H9 (cell line): ENCODE measurements around the gene NECAB2. TPM values are rescaled to one million over a fixed set of nuclear protein-coding genes. Genes with fewer than 3 reads are reported as not detected.

Experiments
- DNase-seq: peaks from one replicate; pipeline ENCODE4 v3.0.0-alpha.2; 2017
- H2AFZ ChIP-seq: one replicate; pipeline ENCODE4 v1.6.1; 2013; ENCODE audit warnings: mild to moderate bottlenecking, low read length, control low read depth, moderate library complexity
- H2AK5ac ChIP-seq: 2 replicates; pipeline ENCODE4 v1.6.1; 2013; ENCODE audit warnings: low read length, control low read depth, mixed read lengths; ENCODE audit not compliant: insufficient read length
- H2BK120ac ChIP-seq: one replicate; pipeline ENCODE4 v1.6.1; 2013; ENCODE audit warnings: low read depth, mild to moderate bottlenecking, low read length, control low read depth, inconsistent platforms; ENCODE audit not compliant: poor library complexity, severe bottlenecking
- H2BK12ac ChIP-seq: 2 replicates; pipeline ENCODE4 v1.6.1; 2013; ENCODE audit warnings: low read length, control low read depth, mixed read lengths, low read depth; ENCODE audit not compliant: insufficient read length
- H2BK15ac ChIP-seq: 2 replicates; pipeline ENCODE4 v1.6.1; 2013; ENCODE audit warnings: low read depth, low read length, control low read depth
- H2BK20ac ChIP-seq: one replicate; pipeline ENCODE4 v1.6.1; 2013; ENCODE audit warnings: low read depth, mild to moderate bottlenecking, low read length, control low read depth, inconsistent platforms; ENCODE audit not compliant: poor library complexity, severe bottlenecking
- H2BK5ac ChIP-seq: 2 replicates; pipeline ENCODE4 v1.6.1; 2013; ENCODE audit warnings: low read length, control low read depth, mixed read lengths; ENCODE audit not compliant: insufficient read length
- H3K14ac ChIP-seq: 2 replicates; pipeline ENCODE4 v1.6.1; 2013; ENCODE audit warnings: low read length, control low read depth; ENCODE audit not compliant: insufficient read depth
- H3K18ac ChIP-seq: 2 replicates; pipeline ENCODE4 v1.6.1; 2013; ENCODE audit warnings: low read depth, mild to moderate bottlenecking, mixed read lengths, low read length, control low read depth; ENCODE audit not compliant: insufficient read length
- H3K23ac ChIP-seq: 2 replicates; pipeline ENCODE4 v1.6.1; 2013; ENCODE audit warnings: low read length, control low read depth, mixed read lengths, low read depth; ENCODE audit not compliant: insufficient read length
- H3K23me2 ChIP-seq: 2 replicates; pipeline ENCODE4 v1.6.1; 2013; ENCODE audit warnings: low read depth, mild to moderate bottlenecking, mixed read lengths, low read length, control low read depth; ENCODE audit not compliant: insufficient read length, poor library complexity, severe bottlenecking
- H3K27ac ChIP-seq: 2 replicates; pipeline ENCODE4 v1.5.1; 2013; ENCODE audit warnings: low read length, control low read depth, mixed read lengths, low read depth; ENCODE audit not compliant: insufficient read length
- H3K27me3 ChIP-seq: 2 replicates; pipeline ENCODE4 v1.6.1; 2013; ENCODE audit warnings: low read length, control low read depth, inconsistent platforms; ENCODE audit not compliant: insufficient read depth
- H3K4ac ChIP-seq: 2 replicates; pipeline ENCODE4 v1.6.1; 2013; ENCODE audit warnings: low read depth, mild to moderate bottlenecking, control low read depth, inconsistent platforms, low read length, moderate library complexity
- H3K4me1 ChIP-seq: 2 replicates; pipeline ENCODE4 v1.6.1; 2013; ENCODE audit warnings: low read length, control low read depth, inconsistent platforms; ENCODE audit not compliant: insufficient read depth
- H3K4me2 ChIP-seq: 2 replicates; pipeline ENCODE4 v1.6.1; 2013; ENCODE audit warnings: low read length, control low read depth, mixed read lengths; ENCODE audit not compliant: insufficient read length, insufficient read depth
- H3K56ac ChIP-seq: 2 replicates; pipeline ENCODE4 v1.6.1; 2013; ENCODE audit warnings: low read depth, mild to moderate bottlenecking, mixed read lengths, low read length, control low read depth; ENCODE audit not compliant: insufficient read length
- H3K79me1 ChIP-seq: 2 replicates; pipeline ENCODE4 v1.6.1; 2013; ENCODE audit warnings: low read depth, mild to moderate bottlenecking, moderate library complexity, low read length, control low read depth, inconsistent platforms; ENCODE audit not compliant: insufficient read depth, poor library complexity, severe bottlenecking
- H3K79me2 ChIP-seq: 2 replicates; pipeline ENCODE4 v1.6.1; 2013; ENCODE audit warnings: low read length, control low read depth, inconsistent platforms; ENCODE audit not compliant: insufficient read depth
- H3K9ac ChIP-seq: 2 replicates; pipeline ENCODE4 v1.6.1; 2013; ENCODE audit warnings: low read length, control low read depth, mixed read lengths; ENCODE audit not compliant: insufficient read length; ENCODE audit errors: extremely low read depth
- H3K9me3 ChIP-seq: one replicate; pipeline ENCODE4 v1.6.1; 2013; ENCODE audit warnings: low read depth, low read length, inconsistent platforms; ENCODE audit not compliant: control insufficient read depth
- H3T11ph ChIP-seq: one replicate; pipeline ENCODE4 v1.6.1; 2013; ENCODE audit warnings: mild to moderate bottlenecking, low read length, control low read depth, inconsistent platforms
- H4K20me1 ChIP-seq: one replicate; pipeline ENCODE4 v1.6.1; 2013; ENCODE audit not compliant: control insufficient read depth, insufficient read length, insufficient read depth
- H4K5ac ChIP-seq: 2 replicates; pipeline ENCODE4 v1.6.1; 2013; ENCODE audit warnings: low read depth, mild to moderate bottlenecking, mixed read lengths, low read length, control low read depth; ENCODE audit not compliant: insufficient read length
- H4K8ac ChIP-seq: replicated peaks from 2 replicates; pipeline ENCODE4 v1.6.1; 2013; ENCODE audit warnings: low read length, control low read depth, mixed read lengths, low read depth; ENCODE audit not compliant: insufficient read length
- H4K91ac ChIP-seq: 2 replicates; pipeline ENCODE4 v1.6.1; 2013; ENCODE audit warnings: low read depth, mild to moderate bottlenecking, moderate library complexity, mixed read lengths, low read length, control low read depth; ENCODE audit not compliant: insufficient read length
- H3K27ac Mint-ChIP-seq, 3 experiments: 2 replicates in 2 of 3; 3 replicates in 1 of 3; pipeline ENCODE4 v1.8.0; 2020 to 2021; ENCODE audit warnings: mixed read lengths in 3 of 3, mild to moderate bottlenecking in 1 of 3, moderate library complexity in 1 of 3
- H3K27me3 Mint-ChIP-seq: 2 replicates; pipeline ENCODE4 v1.8.0; 2021; ENCODE audit warnings: low read depth, mild to moderate bottlenecking, moderate library complexity, mixed read lengths
- H3K36me3 Mint-ChIP-seq, 3 experiments: 2 replicates in 2 of 3; 3 replicates in 1 of 3; pipeline ENCODE4 v1.8.0; 2020 to 2021; ENCODE audit warnings: low read depth in 3 of 3, mixed read lengths in 3 of 3; ENCODE audit not compliant: insufficient read depth in 1 of 3
- H3K4me1 Mint-ChIP-seq, 2 experiments: 2 replicates each; pipeline ENCODE4 v1.8.0; 2020; ENCODE audit warnings: mixed read lengths in 2 of 2
- H3K4me3 Mint-ChIP-seq, 2 experiments: 2 replicates in 1 of 2; 3 replicates in 1 of 2; pipeline ENCODE4 v1.8.0; 2020 to 2021; ENCODE audit warnings: mild to moderate bottlenecking in 2 of 2, mixed read lengths in 2 of 2, moderate library complexity in 1 of 2
- H3K9me3 Mint-ChIP-seq, 2 experiments: 2 replicates in 1 of 2; 3 replicates in 1 of 2; pipeline ENCODE4 v1.8.0; 2020; ENCODE audit warnings: mild to moderate bottlenecking in 2 of 2, mixed read lengths in 2 of 2, moderate library complexity in 1 of 2
- WGBS: extraction: QIAGEN DNeasy Blood & Tissue Kit; methylation state at CpG from one replicate; pipeline ENCODE4 v1.1.7; 2013; ENCODE audit warnings: missing lambda C conversion rate, low lambda C conversion rate, mixed read lengths; ENCODE audit not compliant: insufficient read length; ENCODE audit errors: extremely low coverage; 5-methylcytosine and 5-hydroxymethylcytosine counted together
- total RNA-seq: library from RNA; stranded (reverse); gene quantifications from 2 replicates; pipeline ENCODE4 v1.2.1, GENCODE V29; 2021
- TF ChIP-seq, protein P1 (sequence below): fragments of 200-600 bp; sonication (generic); conservative IDR thresholded peaks from 3 replicates; pipeline ENCODE4 v1.8.0; 2021; ENCODE audit warnings: antibody characterized with exemption, mild to moderate bottlenecking

The NECAB2 gene
- total RNA-seq, 1 experiment from 2014 or later = 12.6 TPM

- no peak overlapping the region for H3K9ac ChIP-seq
- H4K20me1 ChIP-seq = no peaks in the 10 kb centered on the region
- H2BK12ac ChIP-seq = no peak overlapping the region
- peaks cover 11 to 12% of the 10 kb centered on the region in 2 experiments for H3K9me3 Mint-ChIP-seq
- H3K4me1 ChIP-seq = no peaks in the 10 kb centered on the region
- no CpG with 5 or more reads among the region's 14 CpGs for WGBS
- no peaks in the 10 kb centered on the region for H3K79me2 ChIP-seq
- H3T11ph ChIP-seq = no peak overlapping the region
- no peak overlapping the region for H4K8ac ChIP-seq
- no peak overlapping the region for H3K27ac ChIP-seq
- no peak overlapping the region for H3K4me2 ChIP-seq
- peaks cover 22% of the 10 kb centered on the region for H3K27me3 Mint-ChIP-seq
- H3K23me2 ChIP-seq = no peaks in the 10 kb centered on the region
- no peak overlapping the region for H4K91ac ChIP-seq
- no peak overlapping the region for H4K5ac ChIP-seq
- no peak overlapping the region for H2BK20ac ChIP-seq
- H3K14ac ChIP-seq = no peak overlapping the region
- H2AFZ ChIP-seq = no peak overlapping the region
- no peaks in the 10 kb centered on the region for H3K9me3 ChIP-seq
- TF ChIP-seq, protein P1, sequence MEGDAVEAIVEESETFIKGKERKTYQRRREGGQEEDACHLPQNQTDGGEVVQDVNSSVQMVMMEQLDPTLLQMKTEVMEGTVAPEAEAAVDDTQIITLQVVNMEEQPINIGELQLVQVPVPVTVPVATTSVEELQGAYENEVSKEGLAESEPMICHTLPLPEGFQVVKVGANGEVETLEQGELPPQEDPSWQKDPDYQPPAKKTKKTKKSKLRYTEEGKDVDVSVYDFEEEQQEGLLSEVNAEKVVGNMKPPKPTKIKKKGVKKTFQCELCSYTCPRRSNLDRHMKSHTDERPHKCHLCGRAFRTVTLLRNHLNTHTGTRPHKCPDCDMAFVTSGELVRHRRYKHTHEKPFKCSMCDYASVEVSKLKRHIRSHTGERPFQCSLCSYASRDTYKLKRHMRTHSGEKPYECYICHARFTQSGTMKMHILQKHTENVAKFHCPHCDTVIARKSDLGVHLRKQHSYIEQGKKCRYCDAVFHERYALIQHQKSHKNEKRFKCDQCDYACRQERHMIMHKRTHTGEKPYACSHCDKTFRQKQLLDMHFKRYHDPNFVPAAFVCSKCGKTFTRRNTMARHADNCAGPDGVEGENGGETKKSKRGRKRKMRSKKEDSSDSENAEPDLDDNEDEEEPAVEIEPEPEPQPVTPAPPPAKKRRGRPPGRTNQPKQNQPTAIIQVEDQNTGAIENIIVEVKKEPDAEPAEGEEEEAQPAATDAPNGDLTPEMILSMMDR = no peak
- H3K4me1 Mint-ChIP-seq = peaks cover 8 to 17% of the 10 kb centered on the region in 2 experiments
- H3K4me3 Mint-ChIP-seq = peak overlapping the region in 1 of 2 experiments; percentile 63; a peak in 3 of 5 replicates
- no peak overlapping the region for H2AK5ac ChIP-seq
- no peak overlapping the region for H3K4ac ChIP-seq
- H3K23ac ChIP-seq = no peak overlapping the region
- H2BK15ac ChIP-seq = no peak overlapping the region
- no peaks in the 10 kb centered on the region for H3K27me3 ChIP-seq
- H3K36me3 Mint-ChIP-seq = peaks cover 0 to 5% (median 3%) of the 10 kb centered on the region in 3 experiments; a peak in 4 of 7 replicates
- H3K79me1 ChIP-seq = no peaks in the 10 kb centered on the region
- no peak overlapping the region for H3K18ac ChIP-seq
- no peak overlapping the region for H3K56ac ChIP-seq
- DNase-seq = no peak
- H2BK120ac ChIP-seq = no peak overlapping the region
- H2BK5ac ChIP-seq = no peak overlapping the region
- peak overlapping the region in 2 of 3 experiments; percentile 39 to 55; a peak in 1 of 7 replicates for H3K27ac Mint-ChIP-seq
These were observed 46.7 kb downstream of the NECAB2 start for GRCh38 chr16:84014570-84015327.
